Measurements from ENCODE around the gene SORBS1. TPM values are rescaled to one million over a fixed set of nuclear protein-coding genes. Genes with fewer than 3 reads are reported as not detected.

Gene SORBS1
- total RNA-seq, 1 experiment from 2014 or later: 39.9 TPM

DNA sequence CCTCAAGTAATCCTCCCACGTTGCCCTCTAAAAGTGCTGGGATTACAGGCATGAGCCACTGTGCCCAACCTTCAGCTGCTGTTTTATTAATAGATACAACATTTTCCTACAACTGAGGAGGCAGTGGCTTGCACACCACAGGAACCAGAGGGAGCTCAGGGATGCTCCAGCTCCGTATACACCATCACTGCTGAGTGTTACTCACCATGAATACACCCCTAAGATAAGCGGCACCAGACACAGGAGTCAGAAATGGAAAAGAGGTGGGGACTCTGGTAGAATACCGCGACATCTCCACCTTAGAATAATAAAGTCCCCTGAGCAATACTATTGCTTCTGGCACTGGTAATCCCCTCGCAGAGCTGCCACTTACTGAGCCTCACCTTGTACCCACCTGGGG is 201.7 kb downstream of the SORBS1 start:
- Mint-ChIP-seq H3K27me3 (ENCODE audit: low read depth) (no peaks in the 10 kb centered on the region), H3K9me3 (no peaks in the 10 kb centered on the region), H3K27ac (no peak overlapping the region), H3K4me1 (peaks cover 22% of the 10 kb centered on the region), H3K36me3 (peaks cover 13% of the 10 kb centered on the region), H3K4me3 (no peak overlapping the region)
- POLR2A ChIA-PET: interaction anchor here (0.5 kb wide), 1 partner anchor 128 kb away, joined by 4 read pairs; no protein-coding TSS in a partner anchor
- CTCF ChIA-PET: interaction anchor here (1.5 to 8.2 kb wide), 3 partner anchors 113 to 334 kb away, joined by 4 to 69 read pairs (median 11); partner anchors contain the start of gene TCTN3
- DNase-seq (ENCODE audit: low spot score) (no peak), ATAC-seq (no peak)
- TF ChIP-seq ELF4 (CRISPR knock-in tag; IDR thresholded peaks at IDR 0.05; ENCODE audit: low read depth): no peak
- TF ChIP-seq SMAD3 (CRISPR knock-in tag; IDR thresholded peaks at IDR 0.05; ENCODE audit: borderline replicate concordance): no peak
- TF ChIP-seq, protein P1, sequence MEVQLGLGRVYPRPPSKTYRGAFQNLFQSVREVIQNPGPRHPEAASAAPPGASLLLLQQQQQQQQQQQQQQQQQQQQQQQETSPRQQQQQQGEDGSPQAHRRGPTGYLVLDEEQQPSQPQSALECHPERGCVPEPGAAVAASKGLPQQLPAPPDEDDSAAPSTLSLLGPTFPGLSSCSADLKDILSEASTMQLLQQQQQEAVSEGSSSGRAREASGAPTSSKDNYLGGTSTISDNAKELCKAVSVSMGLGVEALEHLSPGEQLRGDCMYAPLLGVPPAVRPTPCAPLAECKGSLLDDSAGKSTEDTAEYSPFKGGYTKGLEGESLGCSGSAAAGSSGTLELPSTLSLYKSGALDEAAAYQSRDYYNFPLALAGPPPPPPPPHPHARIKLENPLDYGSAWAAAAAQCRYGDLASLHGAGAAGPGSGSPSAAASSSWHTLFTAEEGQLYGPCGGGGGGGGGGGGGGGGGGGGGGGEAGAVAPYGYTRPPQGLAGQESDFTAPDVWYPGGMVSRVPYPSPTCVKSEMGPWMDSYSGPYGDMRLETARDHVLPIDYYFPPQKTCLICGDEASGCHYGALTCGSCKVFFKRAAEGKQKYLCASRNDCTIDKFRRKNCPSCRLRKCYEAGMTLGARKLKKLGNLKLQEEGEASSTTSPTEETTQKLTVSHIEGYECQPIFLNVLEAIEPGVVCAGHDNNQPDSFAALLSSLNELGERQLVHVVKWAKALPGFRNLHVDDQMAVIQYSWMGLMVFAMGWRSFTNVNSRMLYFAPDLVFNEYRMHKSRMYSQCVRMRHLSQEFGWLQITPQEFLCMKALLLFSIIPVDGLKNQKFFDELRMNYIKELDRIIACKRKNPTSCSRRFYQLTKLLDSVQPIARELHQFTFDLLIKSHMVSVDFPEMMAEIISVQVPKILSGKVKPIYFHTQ (CRISPR knock-in tag; IDR thresholded peaks at IDR 0.05): no peak
- no peak for TF ChIP-seq RELA (CRISPR knock-in tag; IDR thresholded peaks at IDR 0.05; ENCODE audit: borderline replicate concordance)

DNA sequence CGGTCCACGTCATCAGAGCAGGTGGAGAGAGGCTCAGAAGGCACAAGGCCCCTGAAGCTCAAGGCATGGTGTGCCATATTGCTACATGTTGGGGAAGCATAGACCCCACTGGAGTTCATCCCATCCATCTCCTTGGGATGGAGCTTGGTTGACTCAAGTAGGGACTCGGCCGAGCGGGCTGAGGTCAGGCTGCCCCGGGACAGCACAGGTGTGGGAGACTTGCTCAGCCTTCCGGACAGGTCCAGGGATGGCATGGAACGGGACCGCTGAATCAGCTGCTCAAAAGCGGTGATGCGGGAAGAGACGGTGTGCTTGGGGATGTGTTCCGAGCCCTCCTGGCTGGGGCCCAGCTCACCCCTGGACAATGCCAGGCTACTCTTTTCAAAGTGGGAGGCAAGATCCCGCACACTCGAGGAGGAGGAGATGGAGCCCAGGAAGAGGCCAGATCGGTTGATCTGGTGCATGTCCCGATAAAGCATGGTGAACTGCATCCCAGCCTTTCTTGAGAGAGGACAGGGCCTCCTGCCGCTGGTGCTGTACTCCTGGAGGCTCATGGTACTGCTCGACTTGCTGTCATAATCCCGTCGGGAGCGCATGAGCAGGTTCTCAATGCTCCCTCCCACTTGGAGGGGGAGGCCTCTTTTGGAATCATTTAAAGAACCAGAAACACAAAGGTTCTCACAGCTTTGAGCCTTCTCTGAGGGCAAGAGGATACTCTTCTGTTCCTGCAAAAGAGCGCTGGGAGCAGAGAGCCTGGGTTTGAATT is 204.8 kb downstream of the SORBS1 start:
- Mint-ChIP-seq H3K27ac (no peak overlapping the region), H3K4me1 (peaks cover 10% of the 10 kb centered on the region), H3K36me3 (peaks cover 18% of the 10 kb centered on the region), H3K27me3 (ENCODE audit: low read depth) (no peaks in the 10 kb centered on the region), H3K4me3 (no peak overlapping the region), H3K9me3 (no peaks in the 10 kb centered on the region)
- ChIA-PET POLR2A (no interaction called here), CTCF (interaction anchor here (0.5 to 1.3 kb wide), 3 partner anchors 10 to 35 kb away, joined by 3 to 4 read pairs (median 4); no protein-coding TSS in a partner anchor)
- TF ChIP-seq, protein P2, sequence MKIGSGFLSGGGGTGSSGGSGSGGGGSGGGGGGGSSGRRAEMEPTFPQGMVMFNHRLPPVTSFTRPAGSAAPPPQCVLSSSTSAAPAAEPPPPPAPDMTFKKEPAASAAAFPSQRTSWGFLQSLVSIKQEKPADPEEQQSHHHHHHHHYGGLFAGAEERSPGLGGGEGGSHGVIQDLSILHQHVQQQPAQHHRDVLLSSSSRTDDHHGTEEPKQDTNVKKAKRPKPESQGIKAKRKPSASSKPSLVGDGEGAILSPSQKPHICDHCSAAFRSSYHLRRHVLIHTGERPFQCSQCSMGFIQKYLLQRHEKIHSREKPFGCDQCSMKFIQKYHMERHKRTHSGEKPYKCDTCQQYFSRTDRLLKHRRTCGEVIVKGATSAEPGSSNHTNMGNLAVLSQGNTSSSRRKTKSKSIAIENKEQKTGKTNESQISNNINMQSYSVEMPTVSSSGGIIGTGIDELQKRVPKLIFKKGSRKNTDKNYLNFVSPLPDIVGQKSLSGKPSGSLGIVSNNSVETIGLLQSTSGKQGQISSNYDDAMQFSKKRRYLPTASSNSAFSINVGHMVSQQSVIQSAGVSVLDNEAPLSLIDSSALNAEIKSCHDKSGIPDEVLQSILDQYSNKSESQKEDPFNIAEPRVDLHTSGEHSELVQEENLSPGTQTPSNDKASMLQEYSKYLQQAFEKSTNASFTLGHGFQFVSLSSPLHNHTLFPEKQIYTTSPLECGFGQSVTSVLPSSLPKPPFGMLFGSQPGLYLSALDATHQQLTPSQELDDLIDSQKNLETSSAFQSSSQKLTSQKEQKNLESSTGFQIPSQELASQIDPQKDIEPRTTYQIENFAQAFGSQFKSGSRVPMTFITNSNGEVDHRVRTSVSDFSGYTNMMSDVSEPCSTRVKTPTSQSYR (CRISPR knock-in tag; IDR thresholded peaks at IDR 0.05): no peak
- TF ChIP-seq, protein P3, sequence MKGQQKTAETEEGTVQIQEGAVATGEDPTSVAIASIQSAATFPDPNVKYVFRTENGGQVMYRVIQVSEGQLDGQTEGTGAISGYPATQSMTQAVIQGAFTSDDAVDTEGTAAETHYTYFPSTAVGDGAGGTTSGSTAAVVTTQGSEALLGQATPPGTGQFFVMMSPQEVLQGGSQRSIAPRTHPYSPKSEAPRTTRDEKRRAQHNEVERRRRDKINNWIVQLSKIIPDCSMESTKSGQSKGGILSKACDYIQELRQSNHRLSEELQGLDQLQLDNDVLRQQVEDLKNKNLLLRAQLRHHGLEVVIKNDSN (CRISPR knock-in tag; IDR thresholded peaks at IDR 0.05): no peak
- TF ChIP-seq JAZF1 (CRISPR knock-in tag; IDR thresholded peaks at IDR 0.05) (no peak), SP1 (CRISPR knock-in tag; conservative IDR thresholded peaks at IDR 0.05) (no peak), ZNF423 (CRISPR knock-in tag; IDR thresholded peaks at IDR 0.05) (no peak), TCF7 (CRISPR knock-in tag; IDR thresholded peaks at IDR 0.05; ENCODE audit: low read depth) (no peak), ZNF671 (CRISPR knock-in tag; IDR thresholded peaks at IDR 0.05) (no peak), ZNF232 (CRISPR knock-in tag; IDR thresholded peaks at IDR 0.05) (no peak), MXD4 (CRISPR knock-in tag; IDR thresholded peaks at IDR 0.05; ENCODE audit: borderline replicate concordance) (no peak), KAT7 (CRISPR knock-in tag; IDR thresholded peaks at IDR 0.05; ENCODE audit: borderline replicate concordance) (no peak), CBFB (CRISPR knock-in tag; IDR thresholded peaks at IDR 0.05; ENCODE audit: low read depth) (no peak)
- TF ChIP-seq, protein P4, sequence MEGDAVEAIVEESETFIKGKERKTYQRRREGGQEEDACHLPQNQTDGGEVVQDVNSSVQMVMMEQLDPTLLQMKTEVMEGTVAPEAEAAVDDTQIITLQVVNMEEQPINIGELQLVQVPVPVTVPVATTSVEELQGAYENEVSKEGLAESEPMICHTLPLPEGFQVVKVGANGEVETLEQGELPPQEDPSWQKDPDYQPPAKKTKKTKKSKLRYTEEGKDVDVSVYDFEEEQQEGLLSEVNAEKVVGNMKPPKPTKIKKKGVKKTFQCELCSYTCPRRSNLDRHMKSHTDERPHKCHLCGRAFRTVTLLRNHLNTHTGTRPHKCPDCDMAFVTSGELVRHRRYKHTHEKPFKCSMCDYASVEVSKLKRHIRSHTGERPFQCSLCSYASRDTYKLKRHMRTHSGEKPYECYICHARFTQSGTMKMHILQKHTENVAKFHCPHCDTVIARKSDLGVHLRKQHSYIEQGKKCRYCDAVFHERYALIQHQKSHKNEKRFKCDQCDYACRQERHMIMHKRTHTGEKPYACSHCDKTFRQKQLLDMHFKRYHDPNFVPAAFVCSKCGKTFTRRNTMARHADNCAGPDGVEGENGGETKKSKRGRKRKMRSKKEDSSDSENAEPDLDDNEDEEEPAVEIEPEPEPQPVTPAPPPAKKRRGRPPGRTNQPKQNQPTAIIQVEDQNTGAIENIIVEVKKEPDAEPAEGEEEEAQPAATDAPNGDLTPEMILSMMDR (IDR thresholded peaks at IDR 0.05): no peak
- TF ChIP-seq, protein P5, sequence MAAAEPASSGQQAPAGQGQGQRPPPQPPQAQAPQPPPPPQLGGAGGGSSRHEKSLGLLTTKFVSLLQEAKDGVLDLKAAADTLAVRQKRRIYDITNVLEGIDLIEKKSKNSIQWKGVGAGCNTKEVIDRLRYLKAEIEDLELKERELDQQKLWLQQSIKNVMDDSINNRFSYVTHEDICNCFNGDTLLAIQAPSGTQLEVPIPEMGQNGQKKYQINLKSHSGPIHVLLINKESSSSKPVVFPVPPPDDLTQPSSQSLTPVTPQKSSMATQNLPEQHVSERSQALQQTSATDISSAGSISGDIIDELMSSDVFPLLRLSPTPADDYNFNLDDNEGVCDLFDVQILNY (CRISPR knock-in tag; IDR thresholded peaks at IDR 0.05): no peak
- TF ChIP-seq, protein P1 (CRISPR knock-in tag; IDR thresholded peaks at IDR 0.05): no peak
- TF ChIP-seq, protein P6, sequence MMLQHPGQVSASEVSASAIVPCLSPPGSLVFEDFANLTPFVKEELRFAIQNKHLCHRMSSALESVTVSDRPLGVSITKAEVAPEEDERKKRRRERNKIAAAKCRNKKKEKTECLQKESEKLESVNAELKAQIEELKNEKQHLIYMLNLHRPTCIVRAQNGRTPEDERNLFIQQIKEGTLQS (CRISPR knock-in tag; conservative IDR thresholded peaks at IDR 0.05): no peak
- ATAC-seq (no peak), DNase-seq (ENCODE audit: low spot score) (no peak)

All from WTC11 (cell line).